ENCODE data around the gene MOK. TPM values are rescaled to one million over a fixed set of nuclear protein-coding genes. Genes with fewer than 3 reads are reported as not detected.

The MOK gene
- total RNA-seq, 4 donors from 2014 or later = 13.0 to 25.4 (median 17.0) TPM

- Histone ChIP-seq H3K27ac (no peak overlapping the region), H3K27me3 (no peaks in the 10 kb centered on the region), H3K4me3 (no peak overlapping the region), H3K36me3 (peaks cover 41% of the 10 kb centered on the region), H3K4me1 (peaks cover 9% of the 10 kb centered on the region), H3K9me3 (no peaks in the 10 kb centered on the region)
- TF ChIP-seq CTCF (IDR thresholded peaks at IDR 0.05) (no peak), POLR2A (IDR thresholded peaks at IDR 0.05) (no peak), EP300 (IDR thresholded peaks at IDR 0.05) (no peak), POLR2AphosphoS5 (IDR thresholded peaks at IDR 0.05) (no peak)
- DNase-seq (ENCODE audit: low spot score in 2 of 2) = no peak
- 83% methylated on average over 10 of the region's 10 CpGs for WGBS
Measured at GRCh38 chr14:102213470-102213869, 91.5 kb downstream of the MOK start.

GRCh38 chr14:102212845-102213244 is 92.1 kb downstream of the MOK start:
- Histone ChIP-seq H3K27ac (no peak overlapping the region), H3K27me3 (no peaks in the 10 kb centered on the region), H3K9me3 (no peaks in the 10 kb centered on the region), H3K36me3 (peaks cover 47% of the 10 kb centered on the region), H3K4me3 (no peak overlapping the region), H3K4me1 (peaks cover 9% of the 10 kb centered on the region)
- TF ChIP-seq POLR2A (IDR thresholded peaks at IDR 0.05) = no peak
- TF ChIP-seq POLR2AphosphoS5 (IDR thresholded peaks at IDR 0.05) = no peak
- TF ChIP-seq CTCF (IDR thresholded peaks at IDR 0.05) = no peak
- no peak for TF ChIP-seq EP300 (IDR thresholded peaks at IDR 0.05)
- DNase-seq (ENCODE audit: low spot score in 2 of 2) = no peak
- WGBS = 89% methylated on average over 10 of the region's 10 CpGs

GRCh38 chr14:102212356-102212755 is 92.6 kb downstream of the MOK start:
- TF ChIP-seq CTCF (IDR thresholded peaks at IDR 0.05) = no peak
- TF ChIP-seq EP300 (IDR thresholded peaks at IDR 0.05) = no peak
- TF ChIP-seq POLR2A (IDR thresholded peaks at IDR 0.05) = no peak
- no peak for TF ChIP-seq POLR2AphosphoS5 (IDR thresholded peaks at IDR 0.05)
- no peak for DNase-seq (ENCODE audit: low spot score in 2 of 2)
- peaks cover 51% of the 10 kb centered on the region for H3K36me3 ChIP-seq
- no peaks in the 10 kb centered on the region for H3K9me3 ChIP-seq
- no peak overlapping the region for H3K4me3 ChIP-seq
- no peak overlapping the region for H3K27ac ChIP-seq
- 99% methylated on average over 7 of the region's 8 CpGs for WGBS
- H3K4me1 ChIP-seq = peaks cover 9% of the 10 kb centered on the region
- H3K27me3 ChIP-seq = no peaks in the 10 kb centered on the region

- no peak for DNase-seq (ENCODE audit: low spot score in 2 of 2)
- no peak overlapping the region for H3K4me3 ChIP-seq
- no peaks in the 10 kb centered on the region for H3K27me3 ChIP-seq
- WGBS = 97% methylated on average over 12 of the region's 12 CpGs
- H3K9me3 ChIP-seq = no peaks in the 10 kb centered on the region
- peaks cover 9% of the 10 kb centered on the region for H3K4me1 ChIP-seq
- H3K27ac ChIP-seq = no peak overlapping the region
- TF ChIP-seq POLR2AphosphoS5 (IDR thresholded peaks at IDR 0.05) (no peak), CTCF (IDR thresholded peaks at IDR 0.05) (no peak), POLR2A (IDR thresholded peaks at IDR 0.05) (no peak), EP300 (IDR thresholded peaks at IDR 0.05) (no peak)
- H3K36me3 ChIP-seq = peaks cover 62% of the 10 kb centered on the region
Measured at GRCh38 chr14:102211240-102211639, 93.7 kb downstream of the MOK start.

- no peaks in the 10 kb centered on the region for H3K27me3 ChIP-seq
- WGBS = 91% methylated on average over 25 of the region's 25 CpGs
- H3K36me3 ChIP-seq = peaks cover 62% of the 10 kb centered on the region
- no peak for TF ChIP-seq CTCF (IDR thresholded peaks at IDR 0.05)
- no peak for TF ChIP-seq POLR2A (IDR thresholded peaks at IDR 0.05)
- TF ChIP-seq POLR2AphosphoS5 (IDR thresholded peaks at IDR 0.05) = no peak
- no peak for TF ChIP-seq EP300 (IDR thresholded peaks at IDR 0.05)
- H3K4me3 ChIP-seq = no peak overlapping the region
- DNase-seq (ENCODE audit: low spot score in 2 of 2) = no peak
- no peak overlapping the region for H3K27ac ChIP-seq
- H3K4me1 ChIP-seq = peaks cover 4% of the 10 kb centered on the region
- no peaks in the 10 kb centered on the region for H3K9me3 ChIP-seq
Measured at GRCh38 chr14:102210421-102211042, 94.4 kb downstream of the MOK start.
